Measurements from ENCODE around the gene ENTR1.

ENTR1 gene

DNA sequence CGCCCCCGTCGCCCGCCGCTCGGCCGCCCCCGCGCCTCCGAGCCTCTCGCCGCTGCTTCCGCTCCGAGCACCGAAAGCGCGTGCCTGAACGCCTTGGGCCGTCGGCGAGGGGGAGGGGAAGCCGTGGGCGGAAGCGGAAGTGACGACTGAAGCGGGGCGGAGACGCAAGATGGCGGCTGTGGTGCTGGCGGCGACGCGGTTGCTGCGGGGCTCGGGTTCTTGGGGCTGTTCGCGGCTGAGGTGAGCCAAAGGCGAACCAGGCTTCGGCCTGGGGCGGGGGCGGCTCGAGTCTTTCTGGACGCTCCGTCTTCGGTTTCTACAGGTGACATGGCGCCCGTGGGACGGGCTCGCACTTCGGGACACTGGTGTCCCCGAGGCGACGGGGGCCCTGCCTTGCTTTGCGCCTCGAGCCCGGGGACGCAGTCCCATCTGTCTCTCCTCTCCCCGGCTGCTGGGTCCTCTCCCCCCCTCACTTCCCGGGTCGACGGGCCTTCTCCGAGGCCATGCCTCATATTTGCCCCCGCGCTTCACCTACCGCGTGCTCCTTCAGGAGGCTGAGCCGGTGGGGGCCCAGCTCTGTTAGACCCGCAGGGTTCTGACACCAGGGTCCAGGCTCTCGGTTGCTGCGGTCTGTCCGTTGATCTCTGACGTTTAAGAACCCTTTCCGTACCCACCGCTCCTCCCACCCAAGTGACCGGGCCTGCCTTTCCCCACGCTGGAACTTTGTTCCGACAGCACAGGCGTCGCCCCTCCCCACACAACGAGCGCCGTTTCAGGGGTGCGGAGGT, at the start of gene ENTR1, which contains the start of gene PMPCA:
Gene ENTR1 (minus strand): TSS at position 115 of the 788 bp plus-strand sequence. CDS start 217 bp downstream, outside the sequence.
Gene PMPCA (plus strand): TSS at position 159 of the 788 bp plus-strand sequence. CDS start 11 bp downstream, at position 170.
- Mint-ChIP-seq H3K4me3 (peak within 1 kb of the TSS; percentile 98), H3K9me3 (no peaks in the 10 kb centered on the region), H3K4me1 (ENCODE audit: low read depth) (peaks cover 54% of the 10 kb centered on the region), H3K27ac (peak within 1 kb of the TSS; percentile 94), H3K27me3 (no peaks in the 10 kb centered on the region), H3K36me3 (ENCODE audit: low read depth) (peaks cover 60% of the 10 kb centered on the region)

- H3K4me3 Mint-ChIP-seq = no peak overlapping the region
- no peaks in the 10 kb centered on the region for H3K4me1 Mint-ChIP-seq (ENCODE audit: low read depth)
- H3K27ac Mint-ChIP-seq = no peak overlapping the region
- H3K27me3 Mint-ChIP-seq = no peaks in the 10 kb centered on the region
- H3K36me3 Mint-ChIP-seq (ENCODE audit: low read depth) = peaks cover 62% of the 10 kb centered on the region
- H3K9me3 Mint-ChIP-seq = no peaks in the 10 kb centered on the region
Measured at GRCh38 chr9:136459425-136459824, 49.0 kb upstream of the ENTR1 start.

GRCh38 chr9:136457326-136457725, 46.9 kb upstream of the ENTR1 start:
- H3K9me3 Mint-ChIP-seq = no peaks in the 10 kb centered on the region
- H3K27ac Mint-ChIP-seq = no peak overlapping the region
- H3K36me3 Mint-ChIP-seq (ENCODE audit: low read depth) = peaks cover 61% of the 10 kb centered on the region
- no peaks in the 10 kb centered on the region for H3K4me1 Mint-ChIP-seq (ENCODE audit: low read depth)
- H3K27me3 Mint-ChIP-seq = no peaks in the 10 kb centered on the region
- H3K4me3 Mint-ChIP-seq = no peak overlapping the region

DNA sequence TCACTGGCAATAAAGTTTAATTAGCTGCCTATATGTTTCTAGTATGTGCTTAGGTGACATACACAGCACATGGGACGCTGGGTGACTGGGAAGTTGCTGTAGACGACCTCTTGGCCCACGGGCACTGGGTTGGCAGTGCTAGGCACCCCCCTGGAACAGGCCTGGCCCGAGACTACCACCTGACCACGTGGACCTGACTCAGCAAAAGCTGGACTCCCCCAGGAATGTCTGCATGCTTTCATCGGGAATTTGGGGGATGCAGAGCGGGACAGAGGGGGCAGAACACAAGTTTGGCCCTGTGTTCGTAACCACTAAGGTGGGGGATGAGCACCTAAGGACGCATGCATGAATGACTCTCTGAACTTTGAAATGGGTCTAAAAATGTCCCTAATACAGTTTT, 45.8 kb upstream of the ENTR1 start:
- Mint-ChIP-seq H3K27me3 (no peaks in the 10 kb centered on the region), H3K36me3 (ENCODE audit: low read depth) (peaks cover 61% of the 10 kb centered on the region), H3K27ac (no peak overlapping the region), H3K9me3 (no peaks in the 10 kb centered on the region), H3K4me3 (no peak overlapping the region), H3K4me1 (ENCODE audit: low read depth) (no peaks in the 10 kb centered on the region)

DNA sequence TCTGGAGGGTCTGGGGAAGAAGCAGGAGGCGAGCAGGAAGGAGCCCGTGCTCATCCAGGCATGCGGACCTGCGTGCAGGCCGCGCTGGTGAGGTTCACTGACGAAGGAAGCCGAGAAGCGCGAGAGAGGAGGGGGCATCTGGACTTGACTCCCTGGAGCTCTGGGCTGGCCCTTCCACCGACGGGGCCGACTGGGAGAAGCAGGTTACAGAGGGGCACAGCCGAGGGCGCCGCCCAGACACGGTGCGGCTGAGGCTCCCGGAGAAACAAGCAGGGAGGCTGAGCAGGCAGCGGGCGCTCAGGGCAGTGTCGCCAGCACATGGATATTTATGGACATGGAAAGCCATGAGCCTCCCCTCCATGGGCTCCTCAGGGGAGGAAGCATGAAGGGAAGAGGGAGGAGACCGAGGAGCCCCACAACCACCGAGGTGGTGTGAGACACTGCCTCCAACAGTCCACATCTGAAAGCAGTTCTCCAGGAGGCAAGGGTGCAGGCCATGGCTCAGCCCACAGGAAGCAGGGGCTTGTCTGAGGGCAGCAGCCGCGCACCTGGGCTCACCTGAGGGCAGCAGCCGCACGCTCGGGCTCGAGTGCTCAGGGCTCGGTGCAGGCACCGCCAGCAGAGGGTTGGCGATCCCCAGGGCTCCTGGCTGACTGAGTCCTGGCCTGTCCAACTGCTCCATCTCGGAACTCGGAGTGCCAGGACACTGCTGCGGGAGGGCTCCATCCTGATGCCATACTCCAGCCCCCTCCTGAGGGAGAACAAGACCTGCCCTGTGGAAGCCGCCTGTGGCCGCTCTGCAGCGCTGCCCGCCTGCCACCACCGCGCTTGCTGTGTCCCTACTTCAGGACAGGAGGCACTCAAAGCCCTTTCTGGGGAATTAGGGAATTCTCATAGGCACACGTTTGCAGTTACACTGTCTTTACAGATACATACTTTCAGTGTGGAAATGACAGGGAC, 44.9 kb upstream of the ENTR1 start:
- Mint-ChIP-seq H3K4me3 (no peak overlapping the region), H3K4me1 (ENCODE audit: low read depth) (no peaks in the 10 kb centered on the region), H3K9me3 (no peaks in the 10 kb centered on the region), H3K36me3 (ENCODE audit: low read depth) (peaks cover 62% of the 10 kb centered on the region), H3K27me3 (no peaks in the 10 kb centered on the region), H3K27ac (no peak overlapping the region)

DNA sequence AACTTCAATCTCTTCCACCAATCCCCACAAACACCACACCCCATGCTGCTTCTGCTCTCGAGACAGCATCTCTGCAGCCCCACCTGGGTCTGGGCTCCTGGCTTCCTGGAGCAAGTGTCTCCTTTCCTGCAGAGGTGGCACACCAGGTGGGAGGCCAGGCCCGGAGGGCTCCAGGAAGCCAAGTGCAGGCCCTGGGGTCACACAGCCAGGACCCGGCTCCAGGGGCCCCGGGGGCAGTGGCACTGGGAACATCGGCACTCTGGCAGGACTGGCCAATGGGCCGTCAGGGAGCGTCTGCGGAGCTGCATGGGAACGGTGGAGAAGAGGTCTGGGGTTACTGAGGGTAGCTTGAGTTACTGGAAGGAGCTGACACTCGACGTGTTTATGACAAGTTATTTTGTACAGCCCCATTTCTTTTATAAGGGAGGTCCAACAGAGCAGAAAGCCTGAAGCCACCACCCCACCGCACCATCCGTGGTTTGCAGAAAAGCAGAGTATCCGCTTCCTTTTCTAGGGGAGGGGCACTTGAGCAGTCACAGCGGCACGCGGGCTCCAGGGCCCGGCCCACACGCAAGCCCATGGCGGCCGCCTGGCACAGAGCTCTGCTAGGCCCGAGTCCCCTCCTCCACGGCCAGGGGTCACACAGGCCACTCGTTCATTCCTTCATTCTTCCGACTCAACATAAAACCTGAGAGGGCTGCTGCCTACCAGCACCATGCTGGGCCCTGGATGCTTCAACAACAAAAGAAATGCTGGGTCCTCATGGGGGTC, 43.8 kb upstream of the ENTR1 start:
- Mint-ChIP-seq H3K36me3 (ENCODE audit: low read depth) (peaks cover 62% of the 10 kb centered on the region), H3K9me3 (no peaks in the 10 kb centered on the region), H3K4me3 (no peak overlapping the region), H3K4me1 (ENCODE audit: low read depth) (no peaks in the 10 kb centered on the region), H3K27ac (no peak overlapping the region), H3K27me3 (no peaks in the 10 kb centered on the region)

DNA sequence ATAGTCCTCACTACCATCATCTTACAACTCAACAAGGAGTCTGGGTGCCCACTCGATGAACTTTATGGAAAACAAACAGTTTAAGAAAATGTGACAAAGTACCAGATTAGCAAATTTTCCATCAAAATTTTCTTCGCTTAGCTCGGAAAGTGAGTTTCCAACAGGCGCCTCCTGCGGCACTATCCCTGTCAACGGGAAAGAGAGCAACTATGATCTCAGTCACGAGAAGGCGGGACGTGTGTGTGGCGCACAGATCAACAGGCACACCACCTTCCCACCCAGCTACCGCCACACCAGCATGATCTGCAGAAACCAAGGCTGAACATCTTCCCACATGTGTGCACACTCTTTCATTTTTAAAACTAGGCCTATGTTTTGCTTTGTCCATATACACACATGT, 42.9 kb upstream of the ENTR1 start:
- Mint-ChIP-seq H3K4me3 (no peak overlapping the region), H3K4me1 (ENCODE audit: low read depth) (no peaks in the 10 kb centered on the region), H3K27me3 (no peaks in the 10 kb centered on the region), H3K36me3 (ENCODE audit: low read depth) (peaks cover 59% of the 10 kb centered on the region), H3K27ac (no peak overlapping the region), H3K9me3 (no peaks in the 10 kb centered on the region)

DNA sequence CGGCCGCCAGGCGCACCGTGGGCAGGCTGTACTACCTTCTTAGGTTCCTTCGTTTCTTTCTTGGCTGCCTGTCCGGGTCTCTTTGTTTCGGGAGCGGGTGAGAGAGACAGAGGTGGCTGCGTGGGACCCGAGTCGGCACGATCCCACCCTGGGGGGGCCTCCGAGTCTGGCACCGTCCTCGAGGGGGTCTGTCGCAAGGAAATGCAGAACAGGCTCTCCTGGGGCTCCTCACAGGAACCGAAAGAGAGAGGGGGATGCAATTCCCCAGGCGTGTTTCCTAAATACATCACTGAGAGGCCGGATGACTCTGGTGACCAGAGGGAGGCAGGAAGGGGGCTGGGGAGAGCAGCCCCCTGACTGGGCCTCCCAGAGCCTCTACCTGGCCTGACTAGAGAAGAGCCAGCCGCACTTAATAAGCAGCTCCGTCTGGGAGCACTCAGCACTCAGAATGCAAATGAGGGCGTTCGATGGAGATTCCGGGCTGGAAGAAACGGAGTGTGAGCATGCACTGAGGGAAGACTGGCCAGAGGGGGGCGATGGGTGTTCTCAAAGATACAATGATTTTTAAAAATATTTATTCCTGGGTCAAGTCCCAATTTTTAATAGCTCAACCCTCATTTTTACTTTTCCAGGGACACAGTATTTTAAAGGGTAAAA, 40.9 kb upstream of the ENTR1 start:
- H3K27me3 Mint-ChIP-seq = no peaks in the 10 kb centered on the region
- H3K4me1 Mint-ChIP-seq (ENCODE audit: low read depth) = no peaks in the 10 kb centered on the region
- H3K9me3 Mint-ChIP-seq = no peaks in the 10 kb centered on the region
- H3K4me3 Mint-ChIP-seq = no peak overlapping the region
- H3K27ac Mint-ChIP-seq = no peak overlapping the region
- peaks cover 74% of the 10 kb centered on the region for H3K36me3 Mint-ChIP-seq (ENCODE audit: low read depth)

- Mint-ChIP-seq H3K9me3 (no peaks in the 10 kb centered on the region), H3K36me3 (ENCODE audit: low read depth) (peaks cover 68% of the 10 kb centered on the region), H3K4me3 (no peak overlapping the region), H3K27me3 (no peaks in the 10 kb centered on the region), H3K27ac (no peak overlapping the region), H3K4me1 (ENCODE audit: low read depth) (no peaks in the 10 kb centered on the region)
Measured at GRCh38 chr9:136448655-136449054, 38.2 kb upstream of the ENTR1 start.

DNA sequence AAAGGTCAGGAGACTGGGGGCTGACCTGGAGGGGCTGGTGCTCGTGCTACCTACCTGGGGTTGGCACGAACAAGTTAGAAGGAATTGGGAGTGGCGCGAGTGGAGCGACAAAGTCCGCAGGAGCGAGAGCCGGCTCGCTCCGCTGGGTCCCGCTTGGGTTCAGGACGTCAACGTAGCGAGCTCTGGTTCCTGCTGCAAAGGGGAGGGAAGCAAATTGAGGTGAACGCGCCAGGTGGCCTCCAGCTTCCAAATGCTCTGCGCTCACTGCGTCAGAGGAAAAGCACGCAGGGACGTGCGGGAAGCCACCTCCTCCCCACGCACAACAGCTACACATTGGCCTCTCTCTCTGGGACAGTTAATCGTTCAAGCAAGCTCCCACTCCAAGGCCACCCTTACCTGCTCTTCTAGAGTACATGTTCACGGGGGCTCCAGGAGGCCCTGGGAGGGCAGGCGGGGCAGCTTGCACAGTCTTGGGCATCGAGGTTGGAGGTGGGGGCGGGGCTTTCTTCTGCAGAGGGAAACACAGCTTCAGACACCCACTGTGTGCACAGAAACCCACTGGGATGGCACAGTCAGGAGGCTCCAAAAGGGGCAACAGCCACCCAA, 36.9 kb upstream of the ENTR1 start:
- H3K27me3 Mint-ChIP-seq = no peaks in the 10 kb centered on the region
- H3K4me1 Mint-ChIP-seq (ENCODE audit: low read depth) = no peaks in the 10 kb centered on the region
- H3K36me3 Mint-ChIP-seq (ENCODE audit: low read depth) = peaks cover 62% of the 10 kb centered on the region
- H3K9me3 Mint-ChIP-seq = no peaks in the 10 kb centered on the region
- no peak overlapping the region for H3K4me3 Mint-ChIP-seq
- no peak overlapping the region for H3K27ac Mint-ChIP-seq

GRCh38 chr9:136445799-136446198, 35.4 kb upstream of the ENTR1 start:
- Mint-ChIP-seq H3K4me3 (no peak overlapping the region), H3K27ac (no peak overlapping the region), H3K27me3 (no peaks in the 10 kb centered on the region), H3K4me1 (ENCODE audit: low read depth) (no peaks in the 10 kb centered on the region), H3K9me3 (no peaks in the 10 kb centered on the region), H3K36me3 (ENCODE audit: low read depth) (peaks cover 56% of the 10 kb centered on the region)

- Mint-ChIP-seq H3K4me3 (no peak overlapping the region), H3K9me3 (no peaks in the 10 kb centered on the region), H3K27ac (no peak overlapping the region), H3K36me3 (ENCODE audit: low read depth) (peaks cover 45% of the 10 kb centered on the region), H3K27me3 (no peaks in the 10 kb centered on the region), H3K4me1 (ENCODE audit: low read depth) (no peaks in the 10 kb centered on the region)
Measured at GRCh38 chr9:136444102-136444501, 33.7 kb upstream of the ENTR1 start.

DNA sequence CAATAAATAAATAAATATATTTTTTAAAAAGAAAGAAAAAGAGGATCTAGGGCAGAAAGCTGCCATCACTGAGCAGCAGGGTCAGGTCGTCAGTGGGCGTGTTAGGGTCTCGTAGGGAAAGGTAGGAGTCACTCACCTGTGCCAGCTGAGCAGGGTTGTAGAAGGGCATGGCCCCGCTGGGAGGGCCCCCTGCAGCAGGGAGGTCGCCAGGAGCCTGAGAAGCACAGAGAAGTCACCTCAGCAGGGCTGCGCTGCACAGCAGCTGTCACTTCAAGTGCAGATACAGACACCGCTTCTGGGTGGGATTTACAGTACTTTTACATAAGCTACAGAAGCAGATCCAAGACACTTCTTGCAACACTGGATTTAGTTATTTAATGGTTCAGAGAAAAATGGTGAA, 33.3 kb upstream of the ENTR1 start:
- Mint-ChIP-seq H3K36me3 (ENCODE audit: low read depth) (peaks cover 44% of the 10 kb centered on the region), H3K4me1 (ENCODE audit: low read depth) (no peaks in the 10 kb centered on the region), H3K27ac (no peak overlapping the region), H3K9me3 (no peaks in the 10 kb centered on the region), H3K4me3 (no peak overlapping the region), H3K27me3 (no peaks in the 10 kb centered on the region)

DNA sequence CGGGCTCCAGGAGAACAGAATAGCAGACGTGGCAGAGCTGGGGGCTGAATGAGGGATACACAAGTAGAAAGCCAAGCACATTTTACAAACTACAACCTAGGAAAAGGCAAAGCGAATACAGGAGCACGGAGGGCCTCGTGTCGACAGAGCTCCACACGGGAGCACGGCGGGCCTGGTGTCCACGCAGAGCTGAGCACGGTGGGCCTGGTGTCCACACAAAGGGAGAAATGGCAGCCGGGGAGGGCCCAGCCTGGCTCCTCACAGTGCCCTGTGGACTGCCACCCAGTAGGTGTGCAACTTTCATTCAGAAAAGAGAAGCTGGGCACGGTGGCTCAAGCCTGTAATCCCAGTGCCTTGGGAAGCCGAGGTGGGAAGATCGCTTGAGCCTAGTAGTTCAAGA, 32.7 kb upstream of the ENTR1 start:
- no peak overlapping the region for H3K4me3 Mint-ChIP-seq
- H3K27me3 Mint-ChIP-seq = no peaks in the 10 kb centered on the region
- H3K4me1 Mint-ChIP-seq (ENCODE audit: low read depth) = peaks cover 4% of the 10 kb centered on the region
- peaks cover 38% of the 10 kb centered on the region for H3K36me3 Mint-ChIP-seq (ENCODE audit: low read depth)
- H3K27ac Mint-ChIP-seq = no peak overlapping the region
- no peaks in the 10 kb centered on the region for H3K9me3 Mint-ChIP-seq
